Endothelial cell of hepatic sinusoid (primary cell): ENCODE data around the gene CCDC178.
"Not testable (repeated sequence)": the region's sequence is repeated elsewhere in the genome, so short reads cannot be mapped to it uniquely, and the experiment has no call there.

ENCODE experiments used
- in situ Hi-C: cut with HindIII; loops from 2 replicates; pipeline ENCODE4 v1.10.0; 2017; ENCODE audit warnings: low sequenced_read_pairs

CCDC178 gene

DNA sequence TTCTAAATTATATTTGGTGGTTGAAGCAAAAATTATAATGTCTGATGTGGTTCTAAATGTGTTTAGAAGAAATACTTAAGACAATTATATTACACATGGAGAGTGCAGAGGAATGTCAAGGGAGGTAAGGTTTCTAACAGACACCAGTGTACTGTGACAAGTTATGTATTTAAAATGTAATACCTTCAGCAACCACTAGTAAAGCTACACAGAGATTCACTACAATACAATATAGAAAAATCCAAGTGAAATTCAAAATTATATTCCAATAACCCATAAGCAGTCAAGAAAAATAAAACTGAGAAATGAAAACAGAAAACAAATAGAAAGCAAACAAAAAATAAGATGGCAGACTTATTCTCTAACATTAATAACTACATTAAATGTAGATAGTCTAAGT lies 418.2 kb downstream of the CCDC178 start:
- in situ Hi-C loops, result no loop called here

- in situ Hi-C loops, result no loop called here
Observed at GRCh38 chr18:33020877-33021276, 419.6 kb downstream of the CCDC178 start.

DNA sequence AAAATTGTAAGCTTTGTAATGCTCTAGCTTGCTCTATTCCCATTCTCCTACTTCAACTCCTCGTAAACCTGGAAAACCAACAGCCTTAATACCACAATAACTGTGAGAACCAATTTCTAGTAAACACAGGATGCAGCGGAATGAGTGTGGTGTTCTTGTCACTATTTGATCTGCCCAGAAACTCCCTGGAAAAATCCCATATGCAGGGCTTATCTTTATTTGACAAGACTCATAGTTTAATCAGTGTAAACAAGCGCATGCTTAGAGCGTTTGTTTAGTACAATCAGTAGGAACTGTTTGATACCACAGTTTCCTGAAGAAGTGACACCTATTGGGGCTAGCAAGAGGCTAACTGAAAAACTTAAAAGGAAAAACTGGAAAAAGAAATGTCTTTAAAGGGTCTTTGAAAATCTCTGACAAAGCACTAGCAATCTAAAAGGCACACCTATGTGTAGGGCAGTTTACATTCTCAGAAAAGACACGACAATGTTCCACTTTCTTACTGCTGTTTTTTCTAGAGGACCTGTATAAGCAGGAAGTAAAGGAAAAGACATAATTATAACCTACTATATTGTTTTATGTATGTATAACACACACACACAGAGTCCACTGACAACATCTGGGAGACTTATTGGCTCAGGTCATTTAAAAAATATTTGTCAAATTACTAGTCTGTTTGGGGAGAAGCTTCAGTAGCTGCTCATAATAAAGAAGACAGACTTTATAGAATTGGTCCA lies 426.3 kb downstream of the CCDC178 start:
- in situ Hi-C loops, result no loop called here

GRCh38 chr18:33010149-33010548 lies 430.4 kb downstream of the CCDC178 start:
- in situ Hi-C loops, result no loop called here

GRCh38 chr18:32998921-32999320 lies 441.6 kb downstream of the CCDC178 start:
- in situ Hi-C loops, result no loop called here

DNA sequence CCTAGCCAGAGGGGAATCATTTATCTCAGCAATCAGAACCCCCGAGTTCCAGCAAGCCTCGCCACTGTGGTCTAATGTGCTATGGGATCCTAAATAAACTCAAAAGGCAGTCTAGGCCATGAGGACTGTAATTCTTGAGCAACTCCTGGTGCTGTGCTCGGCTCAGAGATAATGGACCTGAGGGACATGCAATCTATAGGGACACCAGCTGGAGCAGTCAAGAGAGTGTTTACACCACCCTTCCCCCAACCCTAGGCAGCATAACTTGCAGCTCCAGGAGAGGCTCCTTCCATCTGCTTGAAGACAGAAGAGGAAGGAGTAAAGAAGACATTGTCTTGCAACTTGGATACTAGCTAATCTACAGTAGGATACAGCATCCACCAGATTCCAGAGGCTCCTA lies 442.2 kb downstream of the CCDC178 start:
- in situ Hi-C loops, result no loop called here

DNA sequence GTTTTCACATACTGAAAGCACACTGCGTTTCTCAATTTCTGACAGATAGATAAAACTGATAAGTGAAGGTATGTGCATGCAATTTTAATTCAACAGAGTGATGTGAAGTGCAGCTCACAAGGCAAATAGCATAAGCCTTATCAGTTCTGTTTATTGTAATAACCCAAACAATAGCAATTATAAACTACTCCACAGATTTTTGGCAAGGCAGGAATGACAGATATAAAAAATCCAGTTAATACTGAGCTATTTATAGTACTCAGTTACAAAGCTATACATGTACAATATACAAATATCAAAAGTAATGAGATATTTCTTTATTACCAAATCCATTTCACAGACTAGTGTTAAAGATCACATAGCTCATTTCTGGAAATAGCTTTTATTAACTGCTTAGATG lies 456.8 kb downstream of the CCDC178 start:
- in situ Hi-C loops, result no loop called here

DNA sequence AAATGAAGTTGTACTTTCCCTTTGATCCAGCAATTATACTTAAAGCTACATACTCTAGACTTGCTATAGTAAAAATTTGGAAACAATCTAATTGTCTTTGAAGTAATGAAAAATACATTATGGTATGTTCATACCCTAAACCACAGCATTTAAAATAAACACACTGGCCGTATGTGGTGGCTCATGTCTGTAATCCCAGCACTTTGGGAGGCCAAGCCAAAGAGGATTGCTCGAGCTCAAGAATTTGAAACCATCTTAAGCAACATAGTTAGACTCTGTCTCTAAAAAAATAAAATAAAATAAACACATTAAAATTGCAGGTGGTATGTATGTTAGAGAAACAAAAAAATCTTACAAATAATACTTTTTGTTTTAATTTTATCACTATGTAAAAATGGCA lies 459.6 kb downstream of the CCDC178 start:
- in situ Hi-C loops, result no loop called here

DNA sequence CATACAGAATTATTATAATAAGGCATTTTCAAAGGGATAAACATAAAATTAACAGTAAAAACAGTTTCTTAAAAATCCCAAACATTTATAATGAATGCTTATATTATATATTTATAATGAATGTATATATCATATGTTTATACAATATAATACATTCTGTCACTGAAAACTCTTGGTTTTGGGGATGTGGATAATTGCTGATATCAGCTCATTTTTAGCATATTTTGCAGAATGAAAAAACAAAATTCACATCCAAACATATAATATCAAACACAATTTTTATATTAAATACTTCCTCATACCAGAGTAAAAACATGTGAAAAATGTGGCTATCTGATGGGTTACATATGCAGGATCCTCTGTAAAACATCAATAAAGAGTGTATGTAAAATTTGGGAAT lies 465.0 kb downstream of the CCDC178 start:
- in situ Hi-C loops, result no loop called here

- in situ Hi-C loops, result no loop called here
Observed at GRCh38 chr18:32975163-32975436, 465.4 kb downstream of the CCDC178 start.

- in situ Hi-C loops, result no loop called here
Observed at GRCh38 chr18:32974421-32975162, 465.9 kb downstream of the CCDC178 start.

GRCh38 chr18:32968248-32968647 lies 472.3 kb downstream of the CCDC178 start:
- in situ Hi-C loops, result no loop called here

DNA sequence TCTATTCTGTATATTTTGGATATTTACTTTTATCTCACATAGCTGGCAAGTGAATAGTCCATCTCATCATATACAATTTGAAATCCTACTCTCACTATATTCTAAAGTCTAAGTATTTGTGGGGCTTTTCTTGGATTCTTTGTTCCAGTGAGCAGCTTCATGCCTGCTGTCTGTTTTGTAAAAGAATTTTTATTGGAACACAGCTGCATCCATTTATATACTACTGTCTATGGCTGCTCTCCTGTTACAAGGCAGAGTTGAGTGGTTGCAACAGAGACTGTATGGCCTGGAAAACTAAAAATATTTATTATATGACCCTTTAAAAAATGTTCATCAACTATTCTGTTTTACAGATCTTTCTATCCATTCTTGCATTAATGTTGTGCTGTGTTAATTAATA lies 474.4 kb downstream of the CCDC178 start:
- in situ Hi-C loops, result no loop called here

GRCh38 chr18:32961538-32961937 lies 479.0 kb downstream of the CCDC178 start:
- in situ Hi-C loops, result no loop called here

GRCh38 chr18:32958746-32959145 lies 481.8 kb downstream of the CCDC178 start:
- in situ Hi-C loops, result no loop called here

DNA sequence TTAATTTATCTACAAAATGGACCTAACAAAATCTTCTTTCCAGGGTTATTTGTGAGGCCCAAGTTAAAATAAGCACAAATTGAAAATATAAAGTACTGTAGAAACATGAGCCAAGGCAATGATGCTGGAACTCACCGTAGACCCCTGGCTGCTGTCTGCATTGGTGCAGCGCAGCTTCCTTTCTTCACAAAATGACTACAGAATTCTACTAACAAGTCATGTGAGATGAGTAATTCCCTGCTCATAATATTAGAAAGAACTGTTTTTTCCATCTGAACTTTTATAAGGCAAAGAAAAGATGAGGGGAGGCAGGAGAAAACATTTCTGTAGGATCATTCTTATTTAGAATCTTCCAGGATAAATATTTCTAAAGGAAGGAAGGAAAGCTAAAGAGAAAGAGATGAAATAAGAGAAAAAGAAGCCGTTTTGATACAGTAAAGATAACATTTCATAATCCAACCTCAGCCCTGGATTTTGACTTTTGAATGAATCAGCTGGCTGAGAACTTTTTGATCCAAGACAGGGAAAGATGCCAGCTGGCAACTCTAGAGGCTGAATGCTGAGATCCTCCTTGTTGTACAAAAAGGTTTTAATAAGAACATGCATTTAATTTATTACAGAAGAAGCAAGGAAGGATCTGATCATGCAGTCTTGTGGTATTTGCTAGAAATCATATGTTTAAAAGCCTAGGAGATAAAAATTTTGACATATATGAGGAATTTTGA lies 483.8 kb downstream of the CCDC178 start:
- in situ Hi-C loops, result no loop called here

GRCh38 chr18:32952318-32952717 lies 488.2 kb downstream of the CCDC178 start:
- in situ Hi-C loops, result not testable (repeated sequence)

- in situ Hi-C loops, result no loop called here
Observed at GRCh38 chr18:32937597-32937996, 502.9 kb downstream of the CCDC178 start.

GRCh38 chr18:32937066-32937465 lies 503.5 kb downstream of the CCDC178 start:
- in situ Hi-C loops, result no loop called here

DNA sequence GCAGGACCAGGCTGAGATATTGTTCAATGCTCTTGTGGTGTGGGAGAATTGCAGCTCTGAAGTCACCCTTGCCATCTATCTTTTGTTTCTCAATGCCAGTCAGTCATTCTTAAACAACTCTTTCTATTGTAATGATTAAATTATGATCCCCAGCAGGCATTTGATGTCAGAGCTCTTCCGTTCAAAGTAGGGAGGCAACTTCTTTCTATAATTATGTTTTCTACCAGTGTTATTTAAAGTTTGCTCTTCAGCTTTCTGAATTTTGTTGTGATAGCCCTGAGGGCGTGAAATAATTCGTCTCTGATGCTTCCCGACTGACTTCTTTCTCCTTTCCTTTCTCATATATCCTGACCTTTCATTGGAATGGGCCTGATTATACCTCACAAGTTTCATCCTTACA lies 506.3 kb downstream of the CCDC178 start:
- in situ Hi-C loops, result no loop called here

DNA sequence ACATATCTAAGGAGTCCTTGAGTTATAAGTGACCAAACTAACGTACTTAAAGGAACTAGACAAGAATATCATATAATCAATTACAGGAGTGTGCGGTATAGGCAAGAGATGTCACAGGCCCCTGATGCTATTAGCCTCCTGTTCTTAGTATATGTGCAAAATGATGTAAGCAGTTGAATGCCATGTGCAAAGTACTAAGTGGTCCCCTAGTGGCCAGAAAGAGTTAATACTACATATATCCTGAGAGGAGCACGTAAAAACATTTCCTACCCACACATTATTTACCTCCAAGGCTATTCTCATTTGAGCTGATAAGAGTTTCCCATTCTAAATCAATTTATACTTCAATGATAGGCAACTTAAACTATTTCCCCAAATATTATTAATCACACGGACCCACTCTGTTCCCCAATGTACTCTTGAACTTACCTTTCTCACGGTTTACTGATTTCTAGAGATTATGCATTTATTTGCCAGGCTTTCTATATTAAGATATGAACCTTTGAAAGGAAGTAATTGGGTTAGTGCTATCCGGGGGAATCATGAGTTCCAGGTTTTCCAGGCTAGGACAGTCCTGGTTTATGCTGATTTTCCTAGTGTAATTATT lies 509.7 kb downstream of the CCDC178 start:
- in situ Hi-C loops, result no loop called here

- in situ Hi-C loops, result no loop called here
Observed at GRCh38 chr18:32929213-32929612, 511.3 kb downstream of the CCDC178 start.
